ENCODE measurements around the gene UVRAG. TPM values are rescaled to one million over a fixed set of nuclear protein-coding genes. Genes with fewer than 3 reads are reported as not detected.

The UVRAG gene
- polyA plus RNA-seq, 1 donor (not counting 4 experiments of a cell fraction or from before 2014, with no cell fraction given), result 11.9 TPM

GRCh38 chr11:76177250-76177686 lies 362.3 kb downstream of the UVRAG start:
- no peaks in the 10 kb centered on the region for H3K9me1 ChIP-seq (ENCODE audit: control insufficient read depth, extremely low read depth, insufficient read depth, low read length)
- H3K27me3 ChIP-seq (ENCODE audit: control insufficient read depth, extremely low read depth, insufficient read depth, low read length), result peaks cover 3% of the 10 kb centered on the region
- TF ChIP-seq, protein P1, sequence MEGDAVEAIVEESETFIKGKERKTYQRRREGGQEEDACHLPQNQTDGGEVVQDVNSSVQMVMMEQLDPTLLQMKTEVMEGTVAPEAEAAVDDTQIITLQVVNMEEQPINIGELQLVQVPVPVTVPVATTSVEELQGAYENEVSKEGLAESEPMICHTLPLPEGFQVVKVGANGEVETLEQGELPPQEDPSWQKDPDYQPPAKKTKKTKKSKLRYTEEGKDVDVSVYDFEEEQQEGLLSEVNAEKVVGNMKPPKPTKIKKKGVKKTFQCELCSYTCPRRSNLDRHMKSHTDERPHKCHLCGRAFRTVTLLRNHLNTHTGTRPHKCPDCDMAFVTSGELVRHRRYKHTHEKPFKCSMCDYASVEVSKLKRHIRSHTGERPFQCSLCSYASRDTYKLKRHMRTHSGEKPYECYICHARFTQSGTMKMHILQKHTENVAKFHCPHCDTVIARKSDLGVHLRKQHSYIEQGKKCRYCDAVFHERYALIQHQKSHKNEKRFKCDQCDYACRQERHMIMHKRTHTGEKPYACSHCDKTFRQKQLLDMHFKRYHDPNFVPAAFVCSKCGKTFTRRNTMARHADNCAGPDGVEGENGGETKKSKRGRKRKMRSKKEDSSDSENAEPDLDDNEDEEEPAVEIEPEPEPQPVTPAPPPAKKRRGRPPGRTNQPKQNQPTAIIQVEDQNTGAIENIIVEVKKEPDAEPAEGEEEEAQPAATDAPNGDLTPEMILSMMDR (optimal IDR thresholded peaks at IDR 0.05 in 1 of 3, IDR thresholded peaks at IDR 0.05 in 1 of 3, conservative IDR thresholded peaks at IDR 0.05 in 1 of 3; ENCODE audit: extremely low read depth in 1 of 3, insufficient read depth in 2 of 3, low read length in 3 of 3), result no peak
- no peak for TF ChIP-seq EZH2 (IDR thresholded peaks at IDR 0.05; ENCODE audit: low read length)
- no peaks in the 10 kb centered on the region for H3K79me2 ChIP-seq (ENCODE audit: control insufficient read depth, insufficient read depth, low read length)
- no peaks in the 10 kb centered on the region for H3K36me3 ChIP-seq (ENCODE audit: control insufficient read depth in 2 of 2, extremely low read depth in 1 of 2, insufficient read depth in 2 of 2, low read length in 2 of 2)
- H2AFZ ChIP-seq (ENCODE audit: control insufficient read depth, low read length), result no peak overlapping the region
- dilution Hi-C loops (cut with MboI; ENCODE audit: extremely low pct_ligation_motif_present, low sequenced_read_pairs), result no loop called here
- DNase-seq (ENCODE audit: low read depth, low spot score) (no peak), FAIRE-seq (no peak)
- no peaks in the 10 kb centered on the region for H4K20me1 ChIP-seq (ENCODE audit: control insufficient read depth, extremely low read depth, insufficient read depth, low read length)
- H3K9ac ChIP-seq (ENCODE audit: control insufficient read depth, extremely low read depth, insufficient read depth, low read length), result no peak overlapping the region
- no peak overlapping the region for H3K4me3 ChIP-seq (ENCODE audit: control insufficient read depth in 2 of 3, extremely low read depth in 1 of 3, insufficient read depth in 2 of 3, low read depth in 1 of 3, low read length in 3 of 3)
- no peaks in the 10 kb centered on the region for H3K9me3 ChIP-seq (ENCODE audit: control insufficient read depth, low read depth, low read length)
- H3K4me2 ChIP-seq (ENCODE audit: control insufficient read depth, extremely low read depth, insufficient read depth, low read depth, low read length), result no peak overlapping the region
- no peak overlapping the region for H3K27ac ChIP-seq (ENCODE audit: control insufficient read depth, insufficient read depth, low read length)
- no peaks in the 10 kb centered on the region for H3K4me1 ChIP-seq (ENCODE audit: control insufficient read depth, extremely low read depth, insufficient read depth, low read length)

GRCh38 chr11:76179147-76179546 lies 364.1 kb downstream of the UVRAG start:
- Histone ChIP-seq H2AFZ (ENCODE audit: control insufficient read depth, low read length) (no peak overlapping the region), H3K9me3 (ENCODE audit: control insufficient read depth, low read depth, low read length) (no peaks in the 10 kb centered on the region), H3K4me1 (ENCODE audit: control insufficient read depth, extremely low read depth, insufficient read depth, low read length) (no peaks in the 10 kb centered on the region), H3K9me1 (ENCODE audit: control insufficient read depth, extremely low read depth, insufficient read depth, low read length) (no peaks in the 10 kb centered on the region), H3K9ac (ENCODE audit: control insufficient read depth, extremely low read depth, insufficient read depth, low read length) (no peak overlapping the region), H3K36me3 (ENCODE audit: control insufficient read depth in 2 of 2, extremely low read depth in 1 of 2, insufficient read depth in 2 of 2, low read length in 2 of 2) (no peaks in the 10 kb centered on the region), H3K27me3 (ENCODE audit: control insufficient read depth, extremely low read depth, insufficient read depth, low read length) (peaks cover 3% of the 10 kb centered on the region), H3K27ac (ENCODE audit: control insufficient read depth, insufficient read depth, low read length) (no peak overlapping the region), H3K79me2 (ENCODE audit: control insufficient read depth, insufficient read depth, low read length) (no peaks in the 10 kb centered on the region), H4K20me1 (ENCODE audit: control insufficient read depth, extremely low read depth, insufficient read depth, low read length) (no peaks in the 10 kb centered on the region), H3K4me3 (ENCODE audit: control insufficient read depth in 2 of 3, extremely low read depth in 1 of 3, insufficient read depth in 2 of 3, low read depth in 1 of 3, low read length in 3 of 3) (no peak overlapping the region), H3K4me2 (ENCODE audit: control insufficient read depth, extremely low read depth, insufficient read depth, low read depth, low read length) (no peak overlapping the region)
- dilution Hi-C loops (cut with MboI; ENCODE audit: extremely low pct_ligation_motif_present, low sequenced_read_pairs), result no loop called here
- TF ChIP-seq EZH2 (IDR thresholded peaks at IDR 0.05; ENCODE audit: low read length), result no peak
- TF ChIP-seq, protein P1 (optimal IDR thresholded peaks at IDR 0.05 in 1 of 3, IDR thresholded peaks at IDR 0.05 in 1 of 3, conservative IDR thresholded peaks at IDR 0.05 in 1 of 3; ENCODE audit: extremely low read depth in 1 of 3, insufficient read depth in 2 of 3, low read length in 3 of 3), result no peak
- FAIRE-seq, result no peak
- no peak for DNase-seq (ENCODE audit: low read depth, low spot score)
